Iris pigment epithelial cell (primary cell): ENCODE results near the gene TTC34.

Source experiments
- DNase-seq: peaks from one replicate; pipeline ENCODE4 v3.0.0-alpha.2; 2011; ENCODE audit warnings: low read depth

Gene TTC34

DNA sequence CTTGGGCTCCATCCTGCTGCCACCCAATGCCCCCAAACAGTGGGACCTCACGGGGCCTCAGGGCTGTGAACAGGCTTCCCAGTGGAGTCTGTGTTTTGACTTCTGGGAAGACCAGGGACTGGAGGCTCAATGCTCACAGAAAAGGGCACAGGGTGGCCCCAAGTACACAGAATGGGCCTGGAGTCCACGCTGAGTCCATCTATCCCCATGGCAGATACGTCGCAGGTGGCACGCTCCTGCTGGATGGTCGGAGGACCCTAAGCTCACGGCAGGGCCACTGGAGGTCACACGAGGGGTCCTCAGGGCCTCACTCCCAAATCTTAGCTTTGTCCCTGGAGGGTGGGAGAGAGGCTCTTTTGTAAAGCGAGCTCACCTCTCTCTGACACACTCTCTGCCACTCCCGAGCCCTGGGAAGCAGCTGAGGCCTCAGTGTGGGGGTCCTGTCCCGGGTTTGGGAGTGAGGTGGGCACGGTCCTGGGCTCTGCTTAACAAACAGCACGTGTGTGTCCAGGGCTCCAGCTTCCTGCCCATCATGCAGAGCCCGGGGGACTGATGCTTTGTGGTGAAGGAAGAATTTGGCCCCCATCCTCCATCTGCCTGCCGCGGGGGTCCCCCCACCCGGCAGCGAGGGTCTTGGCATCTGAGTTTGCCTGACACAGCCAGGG lies 27.2 kb upstream of the TTC34 start:
- DNase-seq = no peak

- no peak for DNase-seq
Observed at GRCh38 chr1:2826736-2827292, 25.3 kb upstream of the TTC34 start.

DNA sequence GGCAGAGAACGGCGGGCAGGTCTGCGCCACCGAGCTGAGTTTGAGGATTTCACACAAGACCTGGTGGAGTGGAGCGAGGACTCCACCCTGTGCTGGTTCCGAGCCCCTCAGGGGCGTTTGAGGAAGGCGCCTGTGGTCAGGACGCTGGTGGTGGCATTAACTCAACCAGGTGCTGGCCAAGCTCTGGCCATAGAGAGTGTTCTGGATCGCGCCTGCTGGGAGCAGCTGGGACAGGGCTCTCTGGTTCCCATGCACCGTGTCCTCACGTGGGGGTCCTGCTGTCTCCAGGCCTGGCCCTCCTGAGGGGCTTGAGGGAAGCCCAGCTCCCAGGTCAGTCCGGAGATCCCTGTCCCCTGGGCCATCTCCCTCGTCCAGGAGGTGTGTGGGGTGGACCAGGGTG lies 24.8 kb upstream of the TTC34 start:
- DNase-seq = no peak

DNA sequence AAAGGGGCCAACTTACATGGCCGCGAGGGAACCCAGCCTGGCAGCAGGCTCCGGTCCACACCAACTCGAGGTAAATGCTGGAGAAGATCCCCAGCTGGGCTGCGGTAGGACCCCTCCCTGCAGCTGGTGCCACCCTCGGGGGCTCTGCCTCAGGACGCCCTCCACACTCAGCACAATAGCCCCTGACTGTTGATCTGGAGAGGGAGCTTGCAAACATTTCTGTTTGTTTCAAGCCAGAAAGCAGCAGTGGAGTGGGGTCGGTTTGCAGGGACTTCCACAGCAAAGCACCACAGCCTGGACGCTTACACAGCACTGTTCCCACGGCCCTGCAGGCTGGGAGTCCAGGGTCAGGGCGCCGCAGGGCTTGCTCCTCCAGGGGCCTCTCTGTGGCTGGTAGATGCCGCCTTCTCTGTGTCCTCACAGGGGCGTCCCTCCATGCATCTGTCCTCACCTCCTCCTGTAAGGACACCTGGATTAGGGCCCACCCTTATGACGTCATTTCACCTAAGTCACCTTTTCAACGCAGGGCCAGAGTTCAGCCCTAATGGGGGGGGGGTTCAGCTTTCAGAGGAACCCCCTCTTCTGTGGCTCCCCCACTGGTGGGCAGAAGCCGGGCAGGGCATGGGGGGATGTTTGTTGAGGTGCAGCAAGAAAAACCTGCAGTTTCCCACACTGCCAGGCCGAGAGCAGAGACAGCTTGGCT lies 24.1 kb upstream of the TTC34 start:
- no peak for DNase-seq

DNA sequence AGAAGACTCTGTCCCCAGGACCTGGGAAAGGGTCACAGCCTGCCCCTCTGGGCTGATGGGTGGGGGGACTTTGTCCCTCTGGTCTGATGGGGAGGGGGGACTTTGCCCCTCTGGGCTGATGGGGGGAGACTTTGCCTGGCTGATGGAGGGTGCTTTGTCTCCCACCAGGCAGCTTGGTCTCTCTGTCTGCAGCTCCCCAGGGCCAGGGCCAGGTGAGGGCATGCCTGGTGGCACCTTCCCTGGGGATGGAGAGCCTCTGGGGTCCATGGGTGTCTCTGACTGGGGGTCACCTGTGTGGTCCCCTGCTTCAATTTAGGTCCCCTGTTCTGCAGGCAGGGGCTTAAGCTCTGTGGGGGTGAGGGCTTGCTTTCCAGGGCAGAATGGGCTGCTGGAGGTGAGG lies 23.5 kb upstream of the TTC34 start:
- no peak for DNase-seq

DNA sequence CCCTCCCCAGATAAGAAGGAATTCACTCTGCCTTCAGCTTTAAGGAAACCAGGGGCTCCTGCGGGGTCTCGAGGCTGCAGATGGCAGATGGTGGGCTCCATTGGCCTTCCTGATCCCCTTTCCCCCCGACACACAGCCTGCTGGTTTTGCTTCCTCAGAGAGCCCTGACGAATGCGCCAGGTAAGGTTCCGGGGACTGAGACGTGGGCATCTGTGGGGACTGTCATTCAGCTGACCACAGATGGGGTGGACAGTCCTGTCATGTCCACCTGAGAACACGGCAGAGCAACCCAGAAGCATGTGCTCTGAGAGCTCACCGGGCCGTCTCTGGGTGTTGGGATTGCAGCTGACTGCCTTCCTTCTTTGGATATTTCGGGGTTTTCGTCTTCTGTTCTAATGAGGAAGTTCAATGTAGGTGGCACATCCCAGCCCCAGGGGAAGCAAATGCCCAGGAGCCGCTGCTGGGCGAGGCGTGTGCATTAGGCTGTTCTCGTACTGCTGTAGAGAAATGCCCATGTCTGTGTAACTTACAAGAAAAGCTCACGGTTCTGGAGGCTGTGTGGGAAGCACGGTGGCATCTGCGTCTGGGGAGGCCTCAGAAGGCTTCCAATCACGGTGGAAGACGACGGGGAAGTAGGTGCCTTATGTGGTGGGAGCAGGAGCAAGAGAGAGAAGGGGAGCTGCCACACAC lies 22.6 kb upstream of the TTC34 start:
- DNase-seq = no peak

DNA sequence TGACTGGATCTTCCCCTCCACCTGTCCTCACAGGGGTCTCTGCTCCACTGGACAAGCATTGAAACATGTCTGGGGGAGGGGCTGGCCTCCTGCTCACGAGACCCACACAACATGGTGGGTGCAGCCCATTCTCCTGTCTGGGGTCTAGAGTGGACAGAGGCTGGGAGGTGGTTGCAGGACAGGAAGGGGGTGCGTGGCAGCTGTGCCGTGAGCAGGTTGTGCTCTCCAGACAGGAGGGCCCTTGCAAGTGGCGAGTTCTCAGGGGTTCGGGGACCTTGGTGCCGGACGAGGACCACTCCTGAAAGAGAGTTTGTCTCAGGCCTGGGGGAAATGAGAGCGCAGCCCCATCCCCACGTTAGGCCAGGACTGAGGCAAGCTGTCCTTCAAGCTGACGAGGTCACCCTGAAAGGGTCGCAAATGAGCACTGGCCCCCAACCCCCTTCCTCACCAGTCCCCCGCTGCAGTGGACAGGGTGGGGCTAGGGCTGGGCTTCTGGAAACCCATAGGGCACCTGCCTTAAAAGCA lies 21.2 kb upstream of the TTC34 start:
- no peak for DNase-seq

DNA sequence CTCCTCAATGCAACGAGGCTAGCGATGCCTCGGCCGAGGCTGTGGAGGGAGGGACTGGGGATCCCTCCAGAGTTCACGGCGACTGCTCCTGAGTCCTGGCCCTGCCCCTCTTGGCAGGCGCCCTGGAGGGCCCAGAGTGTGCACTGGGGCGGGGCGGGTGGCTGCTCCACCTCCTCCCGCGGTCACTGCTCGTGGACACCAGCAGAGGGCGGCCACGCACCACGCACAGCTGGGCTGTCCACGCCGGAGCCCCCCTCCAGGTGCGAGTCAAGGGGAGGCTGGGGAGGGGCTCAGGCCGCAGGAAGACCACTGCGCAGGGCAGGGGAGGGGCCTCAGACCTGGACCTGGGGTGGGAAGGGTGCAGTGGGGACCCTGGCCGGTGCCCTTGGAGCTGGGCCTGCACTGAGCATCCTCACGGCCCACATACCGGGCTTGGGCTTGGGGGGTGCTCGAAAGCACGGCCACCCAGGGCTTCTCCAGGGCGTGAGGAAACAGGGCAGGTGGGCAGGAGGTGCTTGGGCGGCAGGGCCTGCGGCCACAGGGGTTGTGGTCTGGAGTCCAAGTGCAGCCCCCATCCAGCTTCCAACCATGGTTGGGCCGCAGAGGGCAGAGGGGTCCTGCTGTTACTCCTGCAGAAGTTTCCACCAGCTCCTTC lies 20.6 kb upstream of the TTC34 start:
- DNase-seq = no peak

- no peak for DNase-seq
Observed at GRCh38 chr1:2821373-2821955, 20.0 kb upstream of the TTC34 start.

DNA sequence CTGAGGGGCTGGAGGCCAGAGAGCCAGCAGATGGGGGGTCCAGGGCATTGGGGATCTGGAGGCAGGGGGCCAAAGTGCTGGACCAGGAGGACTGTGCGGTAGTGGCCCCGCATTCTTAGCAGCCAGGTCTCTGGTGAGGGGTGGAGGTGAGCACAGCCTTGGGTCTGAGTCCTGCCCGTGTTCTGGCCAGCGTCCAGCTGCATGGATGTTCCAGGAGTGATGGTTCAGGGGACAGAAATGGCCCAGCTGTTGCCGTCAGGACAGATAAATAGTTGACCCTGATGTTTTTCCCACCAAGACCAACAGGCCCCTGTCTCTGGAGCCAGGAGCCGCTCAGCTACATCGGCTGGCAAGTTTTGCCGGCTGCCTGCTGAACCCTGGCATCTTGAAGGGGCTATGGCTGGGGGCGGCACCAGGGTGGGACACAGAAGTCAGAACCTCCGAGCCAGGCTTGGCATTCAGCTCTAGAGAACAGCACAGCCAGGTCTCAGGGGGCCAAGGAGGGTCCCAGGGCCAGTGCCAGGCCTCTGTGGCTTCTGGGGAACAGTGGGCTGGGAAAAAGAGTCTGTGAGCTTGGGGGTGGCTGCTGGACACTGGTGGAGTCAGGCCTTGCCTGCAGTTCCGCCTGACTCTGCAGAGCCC lies 19.4 kb upstream of the TTC34 start:
- no peak for DNase-seq

GRCh38 chr1:2819831-2820730 lies 18.6 kb upstream of the TTC34 start:
- DNase-seq = no peak

- no peak for DNase-seq
Observed at GRCh38 chr1:2819429-2819828, 17.9 kb upstream of the TTC34 start.

DNA sequence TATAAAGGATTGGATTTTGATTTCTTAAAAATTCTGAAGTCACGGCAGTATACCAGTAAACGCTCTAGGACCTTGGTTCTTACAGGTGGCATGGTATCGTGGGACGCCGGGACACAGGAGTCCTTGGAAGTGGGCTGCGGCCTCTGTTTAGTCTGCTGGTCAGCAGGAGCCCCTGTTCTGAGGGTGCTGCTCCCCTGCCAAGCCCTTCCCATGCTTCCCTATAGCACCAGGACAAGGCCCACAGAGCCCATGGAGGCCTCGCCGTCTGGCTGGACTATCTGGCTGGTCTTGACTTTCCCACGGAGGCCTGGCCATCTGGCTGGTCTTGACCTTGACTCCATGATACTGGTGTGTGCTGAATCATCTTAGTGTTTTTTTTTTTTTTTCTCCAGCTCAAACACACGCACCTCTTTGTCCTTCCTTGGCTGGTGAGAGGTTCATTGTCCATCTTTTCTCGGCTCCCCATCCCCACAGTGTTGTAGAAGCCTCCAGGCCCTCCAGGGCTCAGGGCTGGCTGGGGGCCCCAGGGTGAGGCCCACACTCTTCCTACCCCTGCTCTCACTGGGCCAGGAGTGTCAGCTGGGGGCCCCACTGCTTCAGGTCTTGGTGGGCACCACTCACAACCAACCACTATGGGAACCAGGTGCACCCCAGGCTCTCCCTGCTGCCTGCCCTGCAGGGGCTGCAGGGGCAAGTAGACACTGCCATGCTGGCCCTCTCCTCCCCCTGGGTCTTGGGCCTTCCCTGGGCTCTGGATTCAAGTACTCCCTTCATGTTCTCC lies 16.5 kb upstream of the TTC34 start:
- DNase-seq = no peak

DNA sequence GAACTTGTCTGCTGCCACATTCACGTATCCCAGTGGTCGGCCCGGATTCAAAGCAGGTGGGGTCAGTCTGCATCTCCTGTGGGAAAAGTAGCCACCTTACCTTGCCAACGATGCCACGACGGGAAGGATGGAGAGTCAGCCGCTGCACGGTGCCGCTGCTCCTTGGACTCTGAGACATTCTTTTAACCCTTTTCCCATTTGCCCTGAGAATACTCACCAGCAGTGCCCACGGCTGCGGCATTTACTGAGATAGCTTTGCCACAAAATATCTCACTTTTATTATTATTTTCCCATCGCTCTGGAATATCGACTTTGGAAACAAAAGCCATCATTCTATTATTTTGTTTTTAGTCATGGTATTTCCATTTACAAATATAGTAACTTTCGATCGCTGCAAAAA lies 15.3 kb upstream of the TTC34 start:
- DNase-seq = no peak

GRCh38 chr1:2815551-2815950 lies 14.1 kb upstream of the TTC34 start:
- DNase-seq = no peak

- DNase-seq = no peak
Observed at GRCh38 chr1:2814511-2815075, 13.1 kb upstream of the TTC34 start.

- no peak for DNase-seq
Observed at GRCh38 chr1:2812939-2813653, 11.6 kb upstream of the TTC34 start.

GRCh38 chr1:2812136-2812535 lies 10.6 kb upstream of the TTC34 start:
- no peak for DNase-seq

- no peak for DNase-seq
Observed at GRCh38 chr1:2811533-2811918, 10.0 kb upstream of the TTC34 start.
